ENCODE results near the gene ADAMTS7. TPM values are rescaled to one million over a fixed set of nuclear protein-coding genes. Genes with fewer than 3 reads are reported as not detected.
"Not testable (repeated sequence)": the region's sequence is repeated elsewhere in the genome, so short reads cannot be mapped to it uniquely, and the experiment has no call there.

The ADAMTS7 gene
- total and polyA plus RNA-seq, 5 donors = 38.8 to 85.9 (median 81.6) TPM

- DNase-seq = peak in 1 of 3 donors; percentile 50
- H3K9me3 ChIP-seq (ENCODE audit: control insufficient read depth, low read length); intact Hi-C loops (cut with DNase I); H3K4me3 ChIP-seq (ENCODE audit: low read length); ATAC-seq; H3K27me3 ChIP-seq (ENCODE audit: control insufficient read depth, insufficient read depth): not testable (repeated sequence)
- peak overlapping the region; percentile 56 for H3K27ac ChIP-seq (ENCODE audit: low read length)
- peaks cover 13% of the 10 kb centered on the region for H3K4me1 ChIP-seq (ENCODE audit: control insufficient read depth, insufficient read depth, low read length)
- WGBS = 63% methylated on average over 4 of the region's 4 CpGs
These were observed 29.9 kb downstream of the ADAMTS7 start for GRCh38 chr15:78781381-78781780.

DNA sequence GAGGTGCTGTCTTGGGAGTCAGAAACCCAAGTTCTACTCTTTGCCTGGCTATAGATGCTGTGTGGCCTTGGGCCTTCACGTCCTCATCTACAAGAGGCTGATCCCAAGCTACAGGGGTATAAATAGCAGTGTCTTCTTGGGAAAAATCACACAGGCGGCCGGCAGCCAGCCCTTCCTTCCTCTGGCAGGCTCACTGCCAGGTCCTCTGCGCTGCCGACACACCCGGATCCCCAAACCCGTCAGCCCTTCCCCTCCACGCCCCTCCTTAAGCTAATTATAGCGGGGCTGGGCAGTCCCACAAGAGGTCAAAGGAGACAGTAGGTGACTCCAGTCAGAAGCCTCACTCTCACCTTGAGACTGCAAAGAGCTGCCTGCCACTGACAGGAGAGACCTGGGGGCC, 31.3 kb downstream of the ADAMTS7 start:
- ATAC-seq = peak; percentile 47 to 79
- peak overlapping the region; percentile 57 for H3K27ac ChIP-seq (ENCODE audit: low read length)
- 13% methylated on average over 1 of the region's 9 CpGs for WGBS
- H3K4me1 ChIP-seq (ENCODE audit: control insufficient read depth, insufficient read depth, low read length) = peaks cover 13% of the 10 kb centered on the region
- DNase-seq; intact Hi-C loops (cut with DNase I); H3K9me3 ChIP-seq (ENCODE audit: control insufficient read depth, low read length); H3K27me3 ChIP-seq (ENCODE audit: control insufficient read depth, insufficient read depth); H3K4me3 ChIP-seq (ENCODE audit: low read length): not testable (repeated sequence)

- WGBS = 77% methylated on average over 11 of the region's 11 CpGs
- DNase-seq = peak in 1 of 3 donors; percentile 53
- ATAC-seq = peak; percentile 3
- peak overlapping the region; percentile 74 for H3K27ac ChIP-seq (ENCODE audit: low read length)
- intact Hi-C loops (cut with DNase I); H3K27me3 ChIP-seq (ENCODE audit: control insufficient read depth, insufficient read depth); H3K4me3 ChIP-seq (ENCODE audit: low read length); H3K9me3 ChIP-seq (ENCODE audit: control insufficient read depth, low read length): not testable (repeated sequence)
- peaks cover 13% of the 10 kb centered on the region for H3K4me1 ChIP-seq (ENCODE audit: control insufficient read depth, insufficient read depth, low read length)
These were observed 32.0 kb downstream of the ADAMTS7 start for GRCh38 chr15:78779176-78779785.

DNA sequence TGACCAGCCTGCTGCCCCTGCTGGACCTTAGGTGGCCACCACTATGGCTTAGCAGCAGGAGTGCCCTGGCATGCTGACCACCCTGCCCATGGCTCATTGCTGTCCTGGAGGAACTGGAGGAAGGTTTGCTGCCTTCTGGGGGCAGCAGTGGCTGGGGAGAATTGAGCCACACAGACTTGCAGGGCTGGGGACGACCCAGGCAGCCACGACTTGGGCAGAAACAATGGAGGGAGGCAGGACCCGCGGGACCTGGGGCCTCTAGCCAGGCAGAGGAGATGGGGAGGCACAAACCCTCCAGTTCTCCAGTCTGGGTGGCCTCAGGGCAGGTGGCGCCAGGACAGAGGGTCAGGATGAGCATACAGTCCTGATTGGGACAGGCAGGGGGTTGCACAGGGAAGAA, 32.8 kb downstream of the ADAMTS7 start:
- Histone ChIP-seq H3K27ac (ENCODE audit: low read length) (peak overlapping the region; percentile 46), H3K4me1 (ENCODE audit: control insufficient read depth, insufficient read depth, low read length) (peaks cover 13% of the 10 kb centered on the region), H3K9me3 (ENCODE audit: control insufficient read depth, low read length) (no peaks in the 10 kb centered on the region), H3K4me3 (ENCODE audit: low read length) (no peak overlapping the region), H3K27me3 (ENCODE audit: control insufficient read depth, insufficient read depth) (no peaks in the 10 kb centered on the region)
- peak in 2 of 3 donors; percentile 7 to 30 for DNase-seq
- WGBS = 79% methylated on average over 5 of the region's 5 CpGs
- no peak for ATAC-seq
- intact Hi-C loops (cut with DNase I) = no loop called here

DNA sequence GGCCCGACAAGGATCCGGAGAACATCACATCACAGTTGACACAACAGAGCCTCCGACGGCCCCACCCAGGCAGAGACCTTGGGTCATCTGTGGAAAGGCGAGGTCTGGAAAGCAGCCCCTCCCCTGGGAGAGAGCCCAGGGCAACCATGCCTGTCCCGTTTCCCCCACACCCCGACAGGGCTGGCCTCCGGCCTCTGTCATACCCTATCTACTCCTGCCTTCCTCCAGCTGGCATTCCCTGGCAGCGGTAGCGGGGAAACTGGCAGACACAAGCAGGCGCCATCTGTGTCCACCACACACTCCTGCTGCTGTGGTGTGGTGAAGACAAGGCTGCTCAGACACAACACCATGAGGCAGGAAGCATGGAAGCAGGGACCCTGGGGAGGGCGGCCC, 33.3 kb downstream of the ADAMTS7 start:
- H3K27me3 ChIP-seq (ENCODE audit: control insufficient read depth, insufficient read depth); intact Hi-C loops (cut with DNase I); H3K4me3 ChIP-seq (ENCODE audit: low read length); H3K9me3 ChIP-seq (ENCODE audit: control insufficient read depth, low read length): not testable (repeated sequence)
- Histone ChIP-seq H3K27ac (ENCODE audit: low read length) (peak overlapping the region; percentile 68), H3K4me1 (ENCODE audit: control insufficient read depth, insufficient read depth, low read length) (peaks cover 13% of the 10 kb centered on the region)
- ATAC-seq (peak; percentile 70 to 75), DNase-seq (peak; percentile 72 to 92 (median 89))
- 67% methylated on average over 12 of the region's 12 CpGs for WGBS

GRCh38 chr15:78777290-78777952, 33.8 kb downstream of the ADAMTS7 start:
- H3K4me3 ChIP-seq (ENCODE audit: low read length); H3K9me3 ChIP-seq (ENCODE audit: control insufficient read depth, low read length); intact Hi-C loops (cut with DNase I); H3K27me3 ChIP-seq (ENCODE audit: control insufficient read depth, insufficient read depth); ATAC-seq: not testable (repeated sequence)
- H3K4me1 ChIP-seq (ENCODE audit: control insufficient read depth, insufficient read depth, low read length) = peaks cover 13% of the 10 kb centered on the region
- peak overlapping the region; percentile 68 for H3K27ac ChIP-seq (ENCODE audit: low read length)
- WGBS = 67% methylated on average over 26 of the region's 26 CpGs
- peak; percentile 15 to 59 (median 46) for DNase-seq

GRCh38 chr15:78776046-78776925, 35.0 kb downstream of the ADAMTS7 start:
- H3K27ac ChIP-seq (ENCODE audit: low read length); ATAC-seq; H3K4me3 ChIP-seq (ENCODE audit: low read length); H3K9me3 ChIP-seq (ENCODE audit: control insufficient read depth, low read length); intact Hi-C loops (cut with DNase I); H3K27me3 ChIP-seq (ENCODE audit: control insufficient read depth, insufficient read depth): not testable (repeated sequence)
- 81% methylated on average over 25 of the region's 25 CpGs for WGBS
- peaks cover 13% of the 10 kb centered on the region for H3K4me1 ChIP-seq (ENCODE audit: control insufficient read depth, insufficient read depth, low read length)
- peak; percentile 9 to 45 (median 35) for DNase-seq

- H3K4me1 ChIP-seq (ENCODE audit: control insufficient read depth, insufficient read depth, low read length) = peaks cover 10% of the 10 kb centered on the region
- no peak overlapping the region for H3K4me3 ChIP-seq (ENCODE audit: low read length)
- H3K27me3 ChIP-seq (ENCODE audit: control insufficient read depth, insufficient read depth) = no peaks in the 10 kb centered on the region
- ATAC-seq = no peak
- H3K9me3 ChIP-seq (ENCODE audit: control insufficient read depth, low read length) = no peaks in the 10 kb centered on the region
- peak in 1 of 3 donors; percentile 30 for DNase-seq
- 77% methylated on average over 8 of the region's 8 CpGs for WGBS
- H3K27ac ChIP-seq (ENCODE audit: low read length) = no peak overlapping the region
- intact Hi-C loops (cut with DNase I) = no loop called here
These were observed 35.8 kb downstream of the ADAMTS7 start for GRCh38 chr15:78775472-78775871.

- not testable (repeated sequence) for H3K4me1 ChIP-seq (ENCODE audit: control insufficient read depth, insufficient read depth, low read length); ATAC-seq; H3K9me3 ChIP-seq (ENCODE audit: control insufficient read depth, low read length); H3K27me3 ChIP-seq (ENCODE audit: control insufficient read depth, insufficient read depth); H3K4me3 ChIP-seq (ENCODE audit: low read length); H3K27ac ChIP-seq (ENCODE audit: low read length)
- intact Hi-C loops (cut with DNase I) = loop anchor here in 1 of 4 donors (5.0 kb wide), 1 partner anchor 797 kb away; no protein-coding TSS in a partner anchor
- DNase-seq = peak in 2 of 3 donors; percentile 33 to 37
- WGBS = 89% methylated on average over 15 of the region's 15 CpGs
These were observed 36.7 kb downstream of the ADAMTS7 start for GRCh38 chr15:78774451-78774990.

GRCh38 chr15:78773765-78774450, 37.4 kb downstream of the ADAMTS7 start:
- not testable (repeated sequence) for ATAC-seq; H3K27ac ChIP-seq (ENCODE audit: low read length); H3K4me1 ChIP-seq (ENCODE audit: control insufficient read depth, insufficient read depth, low read length); H3K4me3 ChIP-seq (ENCODE audit: low read length); H3K27me3 ChIP-seq (ENCODE audit: control insufficient read depth, insufficient read depth); H3K9me3 ChIP-seq (ENCODE audit: control insufficient read depth, low read length)
- intact Hi-C loops (cut with DNase I) = loop anchor here in 1 of 4 donors (5.0 kb wide), 1 partner anchor 797 kb away; no protein-coding TSS in a partner anchor
- DNase-seq = peak in 2 of 3 donors; percentile 44 to 54
- 92% methylated on average over 25 of the region's 25 CpGs for WGBS

All from right cardiac atrium (tissue), 5 donors.